Small intestine (tissue), 7 donors: ENCODE results near the gene AFG3L2. TPM values are rescaled to one million over a fixed set of nuclear protein-coding genes. Genes with fewer than 3 reads are reported as not detected.

Source experiments
- DNase-seq, 2 donors: peaks; one replicate each; pipeline versions ENCODE4 v3.0.0 to v3.0.0-alpha.2; 2013
- FAIRE-seq: peaks from 2 replicates; lab custom pipeline; 2012; peaks lifted over from hg19 to GRCh38; lab: Jason Lieb, UNC
- H3K27ac ChIP-seq, 3 donors: one replicate each; pipeline ENCODE4 v1.5.1; 2013; ENCODE audit warnings: low read length in 2 of 3, mild to moderate bottlenecking in 2 of 3, control low read depth in 1 of 3, inconsistent platforms in 1 of 3, low read depth in 1 of 3, moderate library complexity in 1 of 3
- H3K27me3 ChIP-seq, 3 donors: one replicate each; pipeline ENCODE4 v1.6.1; 2013; ENCODE audit warnings: low read length in 3 of 3, inconsistent platforms in 1 of 3; ENCODE audit not compliant: control insufficient read depth in 3 of 3, insufficient read depth in 3 of 3
- H3K36me3 ChIP-seq, 3 donors: one replicate each; pipeline ENCODE4 v1.6.1; 2013; ENCODE audit warnings: low read length in 3 of 3, inconsistent platforms in 1 of 3, low read depth in 1 of 3, mild to moderate bottlenecking in 1 of 3, moderate library complexity in 1 of 3; ENCODE audit not compliant: control insufficient read depth in 3 of 3, insufficient read depth in 2 of 3
- H3K4me1 ChIP-seq, 3 donors: one replicate each; pipeline ENCODE4 v1.6.1; 2013; ENCODE audit warnings: low read length in 2 of 3, inconsistent platforms in 1 of 3, low read depth in 1 of 3, mild to moderate bottlenecking in 1 of 3, moderate library complexity in 1 of 3; ENCODE audit not compliant: control insufficient read depth in 3 of 3, insufficient read depth in 2 of 3
- H3K4me3 ChIP-seq, 3 donors: one replicate each; pipeline ENCODE4 v1.5.1; 2013; ENCODE audit warnings: low read length in 3 of 3, control low read depth in 1 of 3, inconsistent platforms in 1 of 3, low read depth in 1 of 3, mild to moderate bottlenecking in 1 of 3, moderate library complexity in 1 of 3
- H3K9me3 ChIP-seq, 2 donors: one replicate each; pipeline ENCODE4 v1.6.1; 2013; ENCODE audit warnings: low read depth in 1 of 2, low read length in 1 of 2; ENCODE audit not compliant: control insufficient read depth in 2 of 2, insufficient read depth in 1 of 2
- WGBS, 3 donors: extraction: QIAGEN DNeasy Blood & Tissue Kit; methylation state at CpG; one replicate each; pipeline ENCODE4 v1.1.7; 2013; 5-methylcytosine and 5-hydroxymethylcytosine counted together
- polyA plus RNA-seq, 4 donors: library from polyadenylated mRNA; stranded (reverse) in 3 of 4; unstranded in 1 of 4; fragments of 200-250 nt in 3 of 4; fragments of 120-200 nt in 1 of 4; gene quantifications; one replicate each; pipeline versions ENCODE4 v1.2.1 to v1.2.3, GENCODE V29; 2013
- donor health status: healthy with polysubstance abuse.
- donor health status: control.
- donor health status: control.
- donor health status: Bipolar disorder and iron deficiency.
- donor health status: healthy.

Gene AFG3L2
- polyA plus RNA-seq, 4 donors: 63.4 to 89.9 (median 75.5) TPM

DNA sequence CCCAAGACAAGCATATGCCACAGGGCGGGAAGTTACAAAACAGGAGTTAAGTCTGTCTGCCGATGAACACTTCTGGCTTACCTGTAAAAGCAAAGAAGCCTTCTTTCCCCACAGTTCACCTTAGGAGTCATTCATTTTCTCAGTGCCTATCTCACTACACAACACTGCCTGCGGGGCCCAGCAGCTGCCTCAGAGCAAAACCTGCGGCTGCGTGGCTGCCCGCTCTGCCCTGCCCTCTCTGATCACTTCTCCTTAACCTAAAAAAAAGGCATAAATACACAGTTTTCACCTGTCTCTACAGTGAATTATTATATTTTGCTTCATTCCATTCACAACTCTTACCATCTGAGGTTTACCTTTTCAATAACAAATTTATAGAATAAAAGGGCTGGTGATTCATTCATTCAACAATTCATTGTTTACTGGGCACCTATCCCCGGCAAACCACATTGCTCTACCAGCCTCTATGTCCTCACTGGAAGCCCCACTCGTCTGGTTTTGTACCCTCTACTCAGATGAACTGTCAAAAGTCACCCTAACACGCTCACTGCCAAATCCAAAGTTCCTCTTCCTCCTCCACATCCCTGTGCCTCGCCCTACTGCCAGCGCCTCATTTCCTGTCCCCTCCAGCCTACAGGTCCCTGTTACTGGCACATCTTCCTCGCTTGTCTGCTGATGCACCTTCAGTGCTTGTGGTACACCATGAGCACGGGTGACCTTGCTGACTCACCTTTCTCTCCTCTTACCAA, 31.4 kb downstream of the AFG3L2 start:
- Histone ChIP-seq H3K36me3 (peaks cover 24 to 70% (median 43%) of the 10 kb centered on the region in 3 donors), H3K4me3 (no peak overlapping the region), H3K27me3 (no peaks in the 10 kb centered on the region), H3K4me1 (no peaks in the 10 kb centered on the region), H3K9me3 (no peaks in the 10 kb centered on the region), H3K27ac (no peak overlapping the region)
- 89 to 92% (median 89%) methylated on average over 13 of the region's 13 CpGs for WGBS, 3 donors
- FAIRE-seq (no peak), DNase-seq (no peak)

GRCh38 chr18:12342661-12343060, 34.4 kb downstream of the AFG3L2 start:
- DNase-seq (no peak), FAIRE-seq (no peak)
- H3K4me1 ChIP-seq: no peaks in the 10 kb centered on the region
- H3K9me3 ChIP-seq: no peaks in the 10 kb centered on the region
- H3K27me3 ChIP-seq: no peaks in the 10 kb centered on the region
- 93 to 95% (median 95%) methylated on average over 4 of the region's 4 CpGs for WGBS, 3 donors
- no peak overlapping the region for H3K27ac ChIP-seq
- H3K36me3 ChIP-seq: peaks cover 18 to 76% (median 37%) of the 10 kb centered on the region in 3 donors
- no peak overlapping the region for H3K4me3 ChIP-seq

DNA sequence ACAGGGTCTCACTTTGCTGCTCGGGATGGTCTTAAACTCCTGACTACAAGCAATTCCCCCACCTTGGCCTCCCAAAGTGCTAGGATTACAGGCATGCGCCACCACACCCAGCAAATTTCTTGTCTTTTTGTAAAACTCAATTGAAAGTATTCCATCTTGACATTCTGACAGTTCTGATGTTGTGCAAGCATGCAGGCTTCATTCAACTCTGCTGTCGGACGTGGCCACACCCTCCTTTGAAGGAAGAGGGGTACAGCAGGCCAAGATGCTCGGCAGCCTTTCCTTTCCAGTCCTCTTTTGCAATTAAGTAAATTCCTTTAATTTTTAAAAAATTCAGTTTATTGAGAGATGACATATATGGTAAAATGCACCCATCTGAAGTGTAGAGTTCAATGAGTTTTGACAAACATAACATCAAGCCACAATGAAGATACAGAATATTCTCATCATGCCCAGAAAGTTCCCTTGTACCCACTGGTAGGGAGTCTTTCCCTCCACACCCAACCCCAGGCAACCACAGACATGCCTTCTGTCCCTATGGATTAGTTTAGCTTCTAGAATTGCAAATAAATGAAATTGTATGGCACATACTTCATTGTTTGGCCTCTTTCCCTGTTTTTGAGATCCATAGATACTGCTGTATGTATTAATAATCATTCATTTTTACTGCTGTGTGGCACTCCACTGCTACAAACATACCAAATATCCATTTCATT, 35.9 kb downstream of the AFG3L2 start:
- peaks cover 10 to 69% (median 36%) of the 10 kb centered on the region in 3 donors for H3K36me3 ChIP-seq
- no peak overlapping the region for H3K4me3 ChIP-seq
- H3K27me3 ChIP-seq: no peaks in the 10 kb centered on the region
- no peak for DNase-seq
- H3K27ac ChIP-seq: no peak overlapping the region
- no peaks in the 10 kb centered on the region for H3K4me1 ChIP-seq
- WGBS, 3 donors: 90 to 95% (median 90%) methylated on average over 5 of the region's 5 CpGs
- no peaks in the 10 kb centered on the region for H3K9me3 ChIP-seq
- no peak for FAIRE-seq

DNA sequence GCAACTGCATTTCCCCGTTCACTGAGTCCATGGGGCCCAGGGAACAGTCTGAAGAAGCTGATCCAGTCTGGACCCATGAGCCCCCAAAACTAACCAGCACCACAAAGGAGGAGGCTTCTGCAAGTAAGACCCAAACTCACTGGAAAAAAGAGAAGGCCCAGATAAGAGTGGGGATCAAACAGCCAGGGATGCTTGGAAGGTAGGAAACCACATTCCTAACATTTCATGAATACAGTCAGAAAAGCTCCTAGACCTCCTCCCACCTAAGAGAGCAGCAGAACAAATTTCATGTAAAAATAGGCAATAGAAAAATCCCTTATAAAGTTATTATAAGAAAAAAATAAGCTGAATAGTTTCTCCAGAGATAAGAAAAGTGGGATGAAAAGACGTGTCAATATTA, 38.6 kb downstream of the AFG3L2 start:
- Histone ChIP-seq H3K4me1 (no peaks in the 10 kb centered on the region), H3K36me3 (peaks cover 2 to 64% (median 30%) of the 10 kb centered on the region in 3 donors), H3K4me3 (no peak overlapping the region), H3K27ac (no peak overlapping the region), H3K27me3 (no peaks in the 10 kb centered on the region), H3K9me3 (no peaks in the 10 kb centered on the region)
- WGBS, 3 donors: 91 to 94% (median 92%) methylated on average over 2 of the region's 2 CpGs
- FAIRE-seq (no peak), DNase-seq (no peak)

DNA sequence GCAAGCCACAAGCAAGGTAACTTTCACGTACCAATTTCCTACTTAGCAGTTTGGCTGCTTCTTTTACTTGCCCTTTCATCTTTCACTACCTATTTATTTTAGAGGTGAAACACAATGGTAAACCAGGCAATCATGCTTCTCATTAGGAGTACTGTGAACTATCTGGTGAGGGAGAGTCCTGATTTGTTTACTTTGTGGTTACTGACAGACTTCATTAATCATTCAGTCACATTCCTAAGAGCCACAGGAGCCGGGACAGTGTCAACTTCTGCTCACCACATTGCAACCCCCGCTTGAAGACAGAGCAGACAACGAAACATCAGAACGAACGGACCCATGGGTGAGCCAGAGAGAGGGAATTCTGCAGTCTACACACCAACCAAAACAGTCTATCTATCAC, 40.1 kb downstream of the AFG3L2 start:
- H3K36me3 ChIP-seq: peaks cover 0 to 62% (median 22%) of the 10 kb centered on the region in 3 donors
- no peak overlapping the region for H3K4me3 ChIP-seq
- DNase-seq (peak in 1 of 2 donors; percentile 52), FAIRE-seq (no peak)
- no peaks in the 10 kb centered on the region for H3K4me1 ChIP-seq
- H3K27me3 ChIP-seq: no peaks in the 10 kb centered on the region
- 56 to 60% (median 59%) methylated on average over 6 of the region's 6 CpGs for WGBS, 3 donors
- no peaks in the 10 kb centered on the region for H3K9me3 ChIP-seq
- no peak overlapping the region for H3K27ac ChIP-seq

DNA sequence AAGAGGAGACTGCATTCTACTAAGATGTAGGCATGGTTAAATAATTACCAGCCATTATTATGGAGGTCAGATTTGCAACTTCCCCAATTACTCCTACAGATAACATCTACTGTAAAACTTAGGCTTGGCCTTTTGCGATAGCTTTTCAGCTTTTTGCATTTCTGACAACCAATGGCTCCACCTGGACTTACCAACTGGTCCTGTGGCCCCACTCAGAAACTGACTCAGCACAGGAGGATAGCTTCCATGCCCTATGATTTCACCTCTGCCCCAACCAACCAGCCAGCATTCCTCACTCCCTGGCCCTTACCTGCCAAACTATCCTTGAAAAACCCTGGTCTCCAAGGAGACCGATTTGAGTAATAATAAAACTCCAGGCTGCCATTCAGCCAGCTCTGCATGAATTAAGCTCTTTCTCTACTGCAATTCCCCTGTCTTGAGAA, 40.8 kb downstream of the AFG3L2 start:
- Histone ChIP-seq H3K4me1 (no peaks in the 10 kb centered on the region), H3K27ac (no peak overlapping the region), H3K4me3 (no peak overlapping the region), H3K36me3 (peaks cover 0 to 61% (median 20%) of the 10 kb centered on the region in 3 donors), H3K27me3 (no peaks in the 10 kb centered on the region), H3K9me3 (no peaks in the 10 kb centered on the region)
- peak in 1 of 2 donors; percentile 67 for DNase-seq
- no peak for FAIRE-seq
- 30 to 65% (median 52%) methylated on average over 2 of the region's 2 CpGs for WGBS, 3 donors

DNA sequence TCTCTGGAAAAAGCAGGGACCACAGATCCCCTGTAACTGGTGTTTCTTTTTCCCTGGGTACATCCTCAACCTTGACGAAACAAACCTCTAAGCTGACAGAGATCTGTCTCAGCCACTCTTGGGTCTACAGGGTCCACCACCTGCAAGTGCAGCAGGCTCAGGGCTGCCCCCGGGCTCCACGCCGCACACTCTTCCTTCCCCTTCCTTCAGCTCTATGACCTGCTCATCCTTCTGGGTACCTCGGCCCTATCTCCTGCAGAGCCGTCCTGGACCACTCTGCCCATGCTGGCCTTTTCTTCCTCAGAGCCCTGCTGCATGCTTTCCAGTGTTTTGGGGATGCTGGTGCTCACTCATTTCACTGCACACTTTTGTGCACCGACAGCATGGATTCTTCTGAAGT, 41.5 kb downstream of the AFG3L2 start:
- no peaks in the 10 kb centered on the region for H3K27me3 ChIP-seq
- H3K9me3 ChIP-seq: no peaks in the 10 kb centered on the region
- FAIRE-seq (no peak), DNase-seq (no peak)
- H3K4me3 ChIP-seq: no peak overlapping the region
- no peak overlapping the region for H3K27ac ChIP-seq
- 82 to 95% (median 95%) methylated on average over 7 of the region's 7 CpGs for WGBS, 3 donors
- no peaks in the 10 kb centered on the region for H3K4me1 ChIP-seq
- H3K36me3 ChIP-seq: peaks cover 0 to 60% (median 20%) of the 10 kb centered on the region in 3 donors

DNA sequence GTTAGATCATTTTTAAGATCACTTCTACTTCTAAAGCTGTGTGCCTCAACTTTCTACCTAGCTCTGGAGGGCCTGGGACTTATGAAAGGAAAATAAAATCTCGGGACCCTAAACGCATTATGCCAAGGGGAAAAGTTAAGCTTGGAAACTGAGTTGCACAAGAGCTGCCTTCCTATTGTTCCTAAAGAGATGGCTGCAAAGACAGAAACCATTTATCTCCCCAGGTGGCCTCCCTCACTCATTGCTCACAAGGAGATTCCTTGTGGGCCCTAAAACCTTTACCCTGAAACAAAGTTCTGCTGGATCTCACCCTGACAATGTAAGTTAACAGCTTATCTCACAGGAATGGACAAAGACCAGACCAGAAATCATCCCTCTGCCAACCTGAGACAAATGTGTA, 42.2 kb downstream of the AFG3L2 start:
- no peaks in the 10 kb centered on the region for H3K9me3 ChIP-seq
- no peaks in the 10 kb centered on the region for H3K27me3 ChIP-seq
- WGBS, 3 donors: 58 to 91% (median 81%) methylated on average over 2 of the region's 2 CpGs
- H3K4me1 ChIP-seq: no peaks in the 10 kb centered on the region
- peaks cover 0 to 63% (median 20%) of the 10 kb centered on the region in 3 donors for H3K36me3 ChIP-seq
- DNase-seq: no peak
- H3K27ac ChIP-seq: no peak overlapping the region
- no peak for FAIRE-seq
- no peak overlapping the region for H3K4me3 ChIP-seq
